ENCODE data around the gene ADAMTSL1.

DNA sequence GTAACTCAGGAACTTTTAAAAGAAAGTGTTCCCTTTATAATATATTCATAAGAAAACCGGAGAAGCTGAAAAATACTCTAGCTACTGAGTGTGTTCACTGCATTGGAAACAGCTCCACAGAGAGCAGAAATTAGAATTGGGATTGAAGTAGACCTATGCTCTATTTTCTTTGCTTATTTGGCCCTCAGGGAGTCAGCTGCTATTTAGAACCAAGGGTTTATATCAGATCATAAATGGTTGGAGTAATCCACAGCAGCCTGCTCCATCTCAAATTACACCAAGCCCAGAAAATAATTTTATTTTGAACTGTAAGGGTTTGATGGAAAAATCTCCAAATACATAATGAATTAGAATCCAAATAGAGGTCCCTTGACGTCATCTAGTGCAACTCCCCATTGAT, 202.6 kb downstream of the ADAMTSL1 start:
- TF ChIP-seq, protein P1, sequence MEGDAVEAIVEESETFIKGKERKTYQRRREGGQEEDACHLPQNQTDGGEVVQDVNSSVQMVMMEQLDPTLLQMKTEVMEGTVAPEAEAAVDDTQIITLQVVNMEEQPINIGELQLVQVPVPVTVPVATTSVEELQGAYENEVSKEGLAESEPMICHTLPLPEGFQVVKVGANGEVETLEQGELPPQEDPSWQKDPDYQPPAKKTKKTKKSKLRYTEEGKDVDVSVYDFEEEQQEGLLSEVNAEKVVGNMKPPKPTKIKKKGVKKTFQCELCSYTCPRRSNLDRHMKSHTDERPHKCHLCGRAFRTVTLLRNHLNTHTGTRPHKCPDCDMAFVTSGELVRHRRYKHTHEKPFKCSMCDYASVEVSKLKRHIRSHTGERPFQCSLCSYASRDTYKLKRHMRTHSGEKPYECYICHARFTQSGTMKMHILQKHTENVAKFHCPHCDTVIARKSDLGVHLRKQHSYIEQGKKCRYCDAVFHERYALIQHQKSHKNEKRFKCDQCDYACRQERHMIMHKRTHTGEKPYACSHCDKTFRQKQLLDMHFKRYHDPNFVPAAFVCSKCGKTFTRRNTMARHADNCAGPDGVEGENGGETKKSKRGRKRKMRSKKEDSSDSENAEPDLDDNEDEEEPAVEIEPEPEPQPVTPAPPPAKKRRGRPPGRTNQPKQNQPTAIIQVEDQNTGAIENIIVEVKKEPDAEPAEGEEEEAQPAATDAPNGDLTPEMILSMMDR (IDR thresholded peaks at IDR 0.05), result no peak
- TF ChIP-seq EP300 (IDR thresholded peaks at IDR 0.05), result no peak
- no peak for TF ChIP-seq POLR2A (IDR thresholded peaks at IDR 0.05)
- no peak for TF ChIP-seq POLR2AphosphoS5 (IDR thresholded peaks at IDR 0.05)
